B cell (primary cell): ENCODE results near the gene PROM1. TPM values are rescaled to one million over a fixed set of nuclear protein-coding genes. Genes with fewer than 3 reads are reported as not detected.

Source experiments
- ATAC-seq: fragments of 200-7000 bp; cut with Tn5 transposase; one replicate; pipeline ENCODE4 v1.10.0; 2021; ENCODE audit warnings: low read depth, mild to moderate bottlenecking, moderate number of reproducible peaks, moderate library complexity
- CTCF ChIA-PET: fragments of 350-600 bp; sonication (Branson Sonifier 250); formaldehyde crosslinking; loops from one replicate; lab custom pipeline; 2021; ENCODE audit warnings: antibody characterized with exemption, inconsistent platforms; lab: Charles Lee
- POLR2A ChIA-PET: fragments of 350-600 bp; sonication (Branson Sonifier 250); formaldehyde crosslinking; loops from one replicate; lab custom pipeline; 2021; ENCODE audit warnings: antibody characterized with exemption; lab: Charles Lee
- DNase-seq: peaks from one replicate; pipeline ENCODE4 v3.0.0; 2013
- H2AFZ ChIP-seq: 2 replicates; pipeline ENCODE4 v1.6.1; 2012; ENCODE audit warnings: mild to moderate bottlenecking, low read depth, low read length; ENCODE audit not compliant: insufficient read depth, poor library complexity, severe bottlenecking
- H3K27ac ChIP-seq, 2 donors: 1 replicate in 1 of 2; 2 replicates in 1 of 2; pipeline ENCODE4 v1.5.1; 2012 to 2013; ENCODE audit warnings: low read length in 2 of 2, mild to moderate bottlenecking in 2 of 2, moderate library complexity in 1 of 2
- H3K27me3 ChIP-seq, 4 experiments: fragments of 200-600 bp in 1 of 4; sonication (generic) in 1 of 4; replicated peaks in 1 of 4; 1 replicate in 2 of 4; 2 replicates in 2 of 4; pipeline versions ENCODE4 v1.6.1 to v1.7.0; 2013 to 2016; ENCODE audit warnings: low read length in 3 of 4, mild to moderate bottlenecking in 2 of 4, mixed read lengths in 1 of 4, moderate library complexity in 1 of 4; ENCODE audit not compliant: insufficient read depth in 4 of 4, control insufficient read depth in 3 of 4; ENCODE audit errors: control extremely low read depth in 1 of 4
- H3K36me3 ChIP-seq, 2 experiments: replicated peaks in 1 of 2; 1 replicate in 1 of 2; 2 replicates in 1 of 2; pipeline versions ENCODE4 v1.6.1 to v1.7.1; 2013; ENCODE audit warnings: low read length in 1 of 2; ENCODE audit not compliant: insufficient read depth in 2 of 2, control insufficient read depth in 1 of 2; ENCODE audit errors: control extremely low read depth in 1 of 2, extremely low read depth in 1 of 2
- H3K4me1 ChIP-seq, 2 donors: fragments of 200-600 bp in 1 of 2; sonication (generic) in 1 of 2; 1 replicate in 1 of 2; 2 replicates in 1 of 2; pipeline versions ENCODE4 v1.5.1 to v1.6.1; 2013 to 2017; ENCODE audit warnings: low read length in 2 of 2; ENCODE audit not compliant: control insufficient read depth in 2 of 2, insufficient read depth in 2 of 2
- H3K4me2 ChIP-seq: replicated peaks from 2 replicates; pipeline ENCODE3; 2012; ENCODE audit warnings: mild to moderate bottlenecking, low read depth, low read length; ENCODE audit not compliant: poor library complexity, severe bottlenecking
- H3K4me3 ChIP-seq, 5 experiments: fragments of 200-600 bp in 1 of 5; sonication (generic) in 1 of 5; 1 replicate in 3 of 5; 2 replicates in 2 of 5; pipeline versions ENCODE4 v1.5.1 to v1.7.0; 2011 to 2016; ENCODE audit warnings: low read length in 4 of 5, mild to moderate bottlenecking in 4 of 5, low read depth in 2 of 5, control low read depth in 1 of 5, moderate library complexity in 1 of 5; ENCODE audit not compliant: insufficient read depth in 1 of 5; ENCODE audit errors: control extremely low read depth in 1 of 5, extremely low read depth in 1 of 5
- H3K79me2 ChIP-seq: fragments of 200-600 bp; sonication (generic); one replicate; pipeline ENCODE4 v1.6.0; 2016; ENCODE audit warnings: low read length; ENCODE audit not compliant: control insufficient read depth, insufficient read depth
- H3K9ac ChIP-seq: fragments of 200-600 bp; sonication (generic); 2 replicates; pipeline ENCODE4 v1.6.1; 2017; ENCODE audit warnings: mild to moderate bottlenecking, low read length, moderate library complexity
- H3K9me3 ChIP-seq, 3 donors: one replicate each; pipeline versions ENCODE4 v1.6.1 to v1.7.1; 2013; ENCODE audit warnings: low read length in 2 of 3; ENCODE audit not compliant: control insufficient read depth in 2 of 3, insufficient read depth in 1 of 3; ENCODE audit errors: control extremely low read depth in 1 of 3
- H4K20me1 ChIP-seq: 2 replicates; pipeline ENCODE4 v1.6.0; 2012; ENCODE audit warnings: mild to moderate bottlenecking, low read length; ENCODE audit not compliant: insufficient read depth, control insufficient read depth, poor library complexity, severe bottlenecking
- H3K27ac Mint-ChIP-seq: one replicate; pipeline ENCODE4 v1.8.0; 2021; ENCODE audit warnings: mixed read lengths
- H3K27me3 Mint-ChIP-seq: one replicate; pipeline ENCODE4 v1.8.0; 2021; ENCODE audit warnings: mixed read lengths
- H3K4me1 Mint-ChIP-seq: one replicate; pipeline ENCODE4 v1.8.0; 2021; ENCODE audit warnings: mixed read lengths
- H3K4me3 Mint-ChIP-seq: one replicate; pipeline ENCODE4 v1.8.0; 2021; ENCODE audit warnings: mixed read lengths
- H3K9me3 Mint-ChIP-seq: one replicate; pipeline ENCODE4 v1.8.0; 2022; ENCODE audit warnings: mixed read lengths; ENCODE audit not compliant: insufficient read depth
- CTCF ChIP-seq: fragments of 200-600 bp; IDR thresholded peaks from one replicate; pipeline ENCODE4 v1.8.0; 2022; ENCODE audit warnings: antibody characterized with exemption, mild to moderate bottlenecking
- EZH2 ChIP-seq: IDR thresholded peaks from 2 replicates; pipeline ENCODE4 v1.6.1; 2012; ENCODE audit warnings: borderline replicate concordance, low read depth, mild to moderate bottlenecking, moderate library complexity, low read length; ENCODE audit not compliant: insufficient read depth, poor library complexity, severe bottlenecking
- WGBS: methylation state at CpG from one replicate; pipeline ENCODE4 v1.1.5; 2013; ENCODE audit warnings: missing lambda C conversion rate; ENCODE audit not compliant: insufficient coverage; 5-methylcytosine and 5-hydroxymethylcytosine counted together
- intact Hi-C: fragments of 100-400 bp; cut with micrococcal nuclease; formaldehyde crosslinking; loops from one replicate; pipeline ENCODE4 v1.10.0; 2022
- polyA plus RNA-seq: library from polyadenylated mRNA; depleted of rRNA; stranded (reverse); fragments of >200 nt; gene quantifications from 2 replicates; pipeline ENCODE4 v1.2.3, GENCODE V29; 2012
- total RNA-seq, 2 donors: library from RNA; stranded (reverse); fragments of 120-200 nt in 1 of 2; gene quantifications; 1 replicate in 1 of 2; 2 replicates in 1 of 2; pipeline versions ENCODE4 v1.2.3 to v1.2.4, GENCODE V29; 2013 to 2022

Gene PROM1
- total and polyA plus RNA-seq, 2 donors (not counting 1 experiment from before 2014, with no cell fraction given) = 0.04 TPM; not detected in 1

- Histone ChIP-seq H3K9me3 (peaks cover 0 to 6% (median 0%) of the 10 kb centered on the region in 3 donors), H3K9ac (no peak overlapping the region), H3K4me2 (no peak overlapping the region), H3K4me1 (peaks cover 14 to 15% of the 10 kb centered on the region in 2 donors), H3K27me3 (no peaks in the 10 kb centered on the region), H3K79me2 (no peaks in the 10 kb centered on the region), H4K20me1 (no peaks in the 10 kb centered on the region), H3K4me3 (no peak overlapping the region), H3K36me3 (no peaks in the 10 kb centered on the region), H3K27ac (no peak overlapping the region), H2AFZ (no peak overlapping the region)
- Mint-ChIP-seq H3K9me3 (no peaks in the 10 kb centered on the region), H3K4me1 (peaks cover 13% of the 10 kb centered on the region), H3K27ac (no peak overlapping the region), H3K27me3 (peaks cover 8% of the 10 kb centered on the region), H3K4me3 (no peak overlapping the region)
- CTCF ChIA-PET = no interaction called here
- POLR2A ChIA-PET = no interaction called here
- intact Hi-C loops = no loop called here
- ATAC-seq (no peak), DNase-seq (no peak)
- TF ChIP-seq EZH2 (no peak), CTCF (no peak)
- 77% methylated on average over 4 of the region's 4 CpGs for WGBS
These were observed 36.2 kb upstream of the PROM1 start for GRCh38 chr4:16119981-16120380.

GRCh38 chr4:16118090-16118489 is 34.3 kb upstream of the PROM1 start:
- DNase-seq (no peak), ATAC-seq (no peak)
- Mint-ChIP-seq H3K4me1 (peaks cover 11% of the 10 kb centered on the region), H3K9me3 (no peaks in the 10 kb centered on the region), H3K4me3 (no peak overlapping the region), H3K27ac (no peak overlapping the region), H3K27me3 (peaks cover 19% of the 10 kb centered on the region)
- no peak overlapping the region for H3K27ac ChIP-seq
- TF ChIP-seq CTCF (no peak), EZH2 (no peak)
- ChIA-PET CTCF (interaction anchor here (0.6 kb wide), 1 partner anchor 853 kb away, joined by 3 read pairs; no protein-coding TSS in a partner anchor), POLR2A (no interaction called here)
- no peaks in the 10 kb centered on the region for H3K36me3 ChIP-seq
- no peak overlapping the region for H3K4me3 ChIP-seq
- no peak overlapping the region for H2AFZ ChIP-seq
- no peak overlapping the region for H3K4me2 ChIP-seq
- WGBS = no CpG with 5 or more reads among the region's 2 CpGs
- H4K20me1 ChIP-seq = no peaks in the 10 kb centered on the region
- intact Hi-C loops = no loop called here
- H3K9me3 ChIP-seq = peaks cover 0 to 6% (median 0%) of the 10 kb centered on the region in 3 donors
- H3K27me3 ChIP-seq = no peaks in the 10 kb centered on the region
- no peak overlapping the region for H3K9ac ChIP-seq
- H3K4me1 ChIP-seq = peaks cover 9 to 11% of the 10 kb centered on the region in 2 donors
- H3K79me2 ChIP-seq = no peaks in the 10 kb centered on the region
